ENCODE data around the gene MACROD1. TPM values are rescaled to one million over a fixed set of nuclear protein-coding genes. Genes with fewer than 3 reads are reported as not detected.

MACROD1 gene
- total and polyA plus RNA-seq, 5 donors from 2014 or later = 5.3 to 12.7 (median 6.5) TPM

DNA sequence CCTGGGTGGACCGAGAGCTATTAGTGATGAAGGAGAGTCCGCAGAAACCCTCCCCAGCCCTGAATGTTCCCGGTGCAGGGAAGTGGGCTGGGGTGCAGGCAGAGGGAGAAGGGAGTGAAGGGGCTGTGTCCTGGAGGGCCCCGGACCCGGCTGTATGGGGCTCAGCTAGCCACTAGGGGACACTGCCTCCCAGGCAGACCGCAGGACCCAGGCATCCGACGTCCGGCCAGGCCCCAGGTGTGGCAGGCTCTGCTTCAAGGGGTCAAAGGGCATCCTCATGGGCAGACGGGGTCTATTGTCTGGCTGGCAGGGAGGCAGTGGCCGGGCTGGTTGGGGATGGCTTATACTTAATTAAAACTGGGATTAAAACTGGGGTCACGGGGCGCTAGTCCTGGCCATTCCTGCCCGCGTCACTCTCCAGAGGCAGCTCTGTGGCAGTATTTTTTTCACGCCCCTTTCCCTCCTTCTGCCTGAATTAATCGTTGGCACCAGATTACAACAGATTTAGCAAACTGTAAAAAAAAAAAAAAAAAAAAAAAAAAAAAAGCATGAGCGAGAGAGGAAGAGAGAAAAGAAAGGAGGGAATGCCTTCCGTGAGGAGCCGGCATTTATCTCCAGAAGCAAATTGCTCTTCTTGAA lies 125.1 kb downstream of the MACROD1 start:
- H3K27ac ChIP-seq (ENCODE audit: insufficient read depth, low read length, poor library complexity, severe bottlenecking) = no peak overlapping the region
- Mint-ChIP-seq H3K27ac (no peak overlapping the region), H3K9me3 (peaks cover 0 to 2% (median 0%) of the 10 kb centered on the region in 7 donors), H3K27me3 (peaks cover 28% of the 10 kb centered on the region), H3K4me3 (no peak overlapping the region), H3K4me1 (peaks cover 0 to 2% (median 0%) of the 10 kb centered on the region in 4 donors), H3K36me3 (no peaks in the 10 kb centered on the region)
- no peaks in the 10 kb centered on the region for H3K9me3 ChIP-seq (ENCODE audit: control insufficient read depth in 2 of 2, low read length in 2 of 2)
- ATAC-seq (ENCODE audit: low read depth in 2 of 2) (no peak), DNase-seq (no peak)
- no peaks in the 10 kb centered on the region for H3K36me3 ChIP-seq (ENCODE audit: control insufficient read depth, insufficient read depth, low read length)
- no peak overlapping the region for H3K4me3 ChIP-seq (ENCODE audit: low read depth, low read length)
- H3K4me1 ChIP-seq (ENCODE audit: control insufficient read depth, insufficient read depth, low read length, poor library complexity, severe bottlenecking) = no peaks in the 10 kb centered on the region
- no peaks in the 10 kb centered on the region for H3K27me3 ChIP-seq (ENCODE audit: control insufficient read depth, insufficient read depth, low read length)

- ATAC-seq (ENCODE audit: low read depth in 2 of 2) (no peak), DNase-seq (no peak)
- H3K4me3 ChIP-seq (ENCODE audit: low read depth, low read length) = no peak overlapping the region
- peaks cover 3% of the 10 kb centered on the region for H3K4me1 ChIP-seq (ENCODE audit: control insufficient read depth, insufficient read depth, low read length, poor library complexity, severe bottlenecking)
- H3K27me3 ChIP-seq (ENCODE audit: control insufficient read depth, insufficient read depth, low read length) = no peaks in the 10 kb centered on the region
- Mint-ChIP-seq H3K27me3 (peaks cover 40% of the 10 kb centered on the region), H3K4me1 (peaks cover 0 to 7% (median 2%) of the 10 kb centered on the region in 4 donors), H3K9me3 (peaks cover 0 to 2% (median 0%) of the 10 kb centered on the region in 7 donors), H3K36me3 (no peaks in the 10 kb centered on the region), H3K4me3 (no peak overlapping the region), H3K27ac (no peak overlapping the region)
- no peaks in the 10 kb centered on the region for H3K9me3 ChIP-seq (ENCODE audit: control insufficient read depth in 2 of 2, low read length in 2 of 2)
- H3K36me3 ChIP-seq (ENCODE audit: control insufficient read depth, insufficient read depth, low read length) = no peaks in the 10 kb centered on the region
- no peak overlapping the region for H3K27ac ChIP-seq (ENCODE audit: insufficient read depth, low read length, poor library complexity, severe bottlenecking)
Measured at GRCh38 chr11:64039012-64039665, 126.8 kb downstream of the MACROD1 start.

- Histone ChIP-seq H3K9me3 (ENCODE audit: control insufficient read depth in 2 of 2, low read length in 2 of 2) (no peaks in the 10 kb centered on the region), H3K4me3 (ENCODE audit: low read depth, low read length) (no peak overlapping the region), H3K36me3 (ENCODE audit: control insufficient read depth, insufficient read depth, low read length) (no peaks in the 10 kb centered on the region), H3K27me3 (ENCODE audit: control insufficient read depth, insufficient read depth, low read length) (no peaks in the 10 kb centered on the region), H3K4me1 (ENCODE audit: control insufficient read depth, insufficient read depth, low read length, poor library complexity, severe bottlenecking) (peaks cover 3% of the 10 kb centered on the region), H3K27ac (ENCODE audit: insufficient read depth, low read length, poor library complexity, severe bottlenecking) (no peak overlapping the region)
- peaks cover 44% of the 10 kb centered on the region for H3K27me3 Mint-ChIP-seq
- peaks cover 0 to 7% (median 2%) of the 10 kb centered on the region in 4 donors for H3K4me1 Mint-ChIP-seq
- DNase-seq (no peak), ATAC-seq (ENCODE audit: low read depth in 2 of 2) (no peak)
- no peak overlapping the region for H3K27ac Mint-ChIP-seq
- peaks cover 0 to 2% (median 0%) of the 10 kb centered on the region in 7 donors for H3K9me3 Mint-ChIP-seq
- H3K4me3 Mint-ChIP-seq = no peak overlapping the region
- no peaks in the 10 kb centered on the region for H3K36me3 Mint-ChIP-seq
Measured at GRCh38 chr11:64038500-64038899, 127.4 kb downstream of the MACROD1 start.

GRCh38 chr11:64037027-64037634 lies 128.8 kb downstream of the MACROD1 start:
- H3K27me3 Mint-ChIP-seq = peaks cover 50% of the 10 kb centered on the region
- no peak overlapping the region for H3K27ac Mint-ChIP-seq
- H3K9me3 ChIP-seq (ENCODE audit: control insufficient read depth in 2 of 2, low read length in 2 of 2) = no peaks in the 10 kb centered on the region
- H3K4me3 ChIP-seq (ENCODE audit: low read depth, low read length) = no peak overlapping the region
- no peaks in the 10 kb centered on the region for H3K27me3 ChIP-seq (ENCODE audit: control insufficient read depth, insufficient read depth, low read length)
- H3K36me3 ChIP-seq (ENCODE audit: control insufficient read depth, insufficient read depth, low read length) = no peaks in the 10 kb centered on the region
- H3K4me3 Mint-ChIP-seq = no peak overlapping the region
- H3K9me3 Mint-ChIP-seq = peaks cover 0 to 4% (median 0%) of the 10 kb centered on the region in 7 donors
- H3K4me1 ChIP-seq (ENCODE audit: control insufficient read depth, insufficient read depth, low read length, poor library complexity, severe bottlenecking) = peaks cover 3% of the 10 kb centered on the region
- no peaks in the 10 kb centered on the region for H3K36me3 Mint-ChIP-seq
- H3K27ac ChIP-seq (ENCODE audit: insufficient read depth, low read length, poor library complexity, severe bottlenecking) = no peak overlapping the region
- no peak for ATAC-seq (ENCODE audit: low read depth in 2 of 2)
- no peak for DNase-seq
- peaks cover 0 to 7% (median 2%) of the 10 kb centered on the region in 4 donors for H3K4me1 Mint-ChIP-seq

- peak in 1 of 2 donors; percentile 40 for ATAC-seq (ENCODE audit: low read depth in 2 of 2)
- Mint-ChIP-seq H3K9me3 (peaks cover 0 to 4% (median 0%) of the 10 kb centered on the region in 7 donors), H3K27ac (no peak overlapping the region), H3K27me3 (peaks cover 49% of the 10 kb centered on the region), H3K4me1 (peaks cover 0 to 7% (median 2%) of the 10 kb centered on the region in 4 donors), H3K36me3 (no peaks in the 10 kb centered on the region), H3K4me3 (no peak overlapping the region)
- Histone ChIP-seq H3K36me3 (ENCODE audit: control insufficient read depth, insufficient read depth, low read length) (no peaks in the 10 kb centered on the region), H3K4me1 (ENCODE audit: control insufficient read depth, insufficient read depth, low read length, poor library complexity, severe bottlenecking) (peaks cover 3% of the 10 kb centered on the region), H3K27ac (ENCODE audit: insufficient read depth, low read length, poor library complexity, severe bottlenecking) (no peak overlapping the region), H3K27me3 (ENCODE audit: control insufficient read depth, insufficient read depth, low read length) (no peaks in the 10 kb centered on the region), H3K4me3 (ENCODE audit: low read depth, low read length) (no peak overlapping the region), H3K9me3 (ENCODE audit: control insufficient read depth in 2 of 2, low read length in 2 of 2) (no peaks in the 10 kb centered on the region)
- no peak for DNase-seq
Measured at GRCh38 chr11:64036087-64037026, 129.6 kb downstream of the MACROD1 start.

DNA sequence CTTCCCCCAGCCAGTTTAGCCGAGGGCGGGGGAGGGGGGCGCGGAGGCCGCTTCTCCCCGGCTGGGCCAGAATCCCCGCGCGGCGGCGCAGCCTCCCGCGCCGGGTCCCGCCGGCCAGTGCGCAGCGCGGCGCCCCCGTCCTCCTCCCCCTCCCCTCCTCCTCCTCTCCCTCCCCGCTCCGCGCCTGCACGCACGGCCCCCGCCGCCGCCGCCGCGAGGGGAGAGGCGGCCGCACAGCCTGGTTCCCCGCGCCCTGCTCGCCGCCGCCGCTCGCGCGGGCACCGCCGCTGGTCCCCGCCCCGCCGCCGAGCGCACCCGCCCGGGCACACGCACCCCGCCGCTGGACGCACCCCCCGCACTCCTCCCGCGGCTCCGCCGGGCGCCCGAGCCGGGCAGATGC lies 130.3 kb downstream of the MACROD1 start, which contains the start of gene FLRT1:
Gene FLRT1 (plus strand): TSS at position 356 of the 400 bp plus-strand sequence. CDS start 80,337 bp downstream, outside the sequence.
- DNase-seq = no peak
- peak within 1 kb of the TSS in 3 of 4 donors; percentile 21 to 55 (median 52) for H3K4me3 Mint-ChIP-seq
- no peaks in the 10 kb centered on the region for H3K9me3 ChIP-seq (ENCODE audit: control insufficient read depth in 2 of 2, low read length in 2 of 2)
- ATAC-seq (ENCODE audit: low read depth in 2 of 2) = no peak
- peaks cover 0 to 7% (median 2%) of the 10 kb centered on the region in 4 donors for H3K4me1 Mint-ChIP-seq
- peaks cover 3% of the 10 kb centered on the region for H3K4me1 ChIP-seq (ENCODE audit: control insufficient read depth, insufficient read depth, low read length, poor library complexity, severe bottlenecking)
- H3K27me3 Mint-ChIP-seq = peaks cover 43% of the 10 kb centered on the region
- H3K36me3 ChIP-seq (ENCODE audit: control insufficient read depth, insufficient read depth, low read length) = no peaks in the 10 kb centered on the region
- no peak within 1 kb of the TSS for H3K27ac ChIP-seq (ENCODE audit: insufficient read depth, low read length, poor library complexity, severe bottlenecking)
- H3K27ac Mint-ChIP-seq = no peak within 1 kb of the TSS
- H3K36me3 Mint-ChIP-seq = no peaks in the 10 kb centered on the region
- peaks cover 0 to 4% (median 0%) of the 10 kb centered on the region in 7 donors for H3K9me3 Mint-ChIP-seq
- H3K27me3 ChIP-seq (ENCODE audit: control insufficient read depth, insufficient read depth, low read length) = no peaks in the 10 kb centered on the region
- H3K4me3 ChIP-seq (ENCODE audit: low read depth, low read length) = no peak within 1 kb of the TSS

- Mint-ChIP-seq H3K27ac (no peak overlapping the region), H3K9me3 (peaks cover 0 to 4% (median 0%) of the 10 kb centered on the region in 7 donors), H3K4me1 (peaks cover 0 to 7% (median 2%) of the 10 kb centered on the region in 4 donors), H3K4me3 (peak overlapping the region in 3 of 4 donors; percentile 21 to 55 (median 52)), H3K27me3 (peaks cover 39% of the 10 kb centered on the region), H3K36me3 (no peaks in the 10 kb centered on the region)
- H3K27ac ChIP-seq (ENCODE audit: insufficient read depth, low read length, poor library complexity, severe bottlenecking) = no peak overlapping the region
- no peaks in the 10 kb centered on the region for H3K9me3 ChIP-seq (ENCODE audit: control insufficient read depth in 2 of 2, low read length in 2 of 2)
- peaks cover 3% of the 10 kb centered on the region for H3K4me1 ChIP-seq (ENCODE audit: control insufficient read depth, insufficient read depth, low read length, poor library complexity, severe bottlenecking)
- no peak overlapping the region for H3K4me3 ChIP-seq (ENCODE audit: low read depth, low read length)
- no peak for ATAC-seq (ENCODE audit: low read depth in 2 of 2)
- H3K36me3 ChIP-seq (ENCODE audit: control insufficient read depth, insufficient read depth, low read length) = no peaks in the 10 kb centered on the region
- DNase-seq = no peak
- no peaks in the 10 kb centered on the region for H3K27me3 ChIP-seq (ENCODE audit: control insufficient read depth, insufficient read depth, low read length)
Measured at GRCh38 chr11:64035081-64035524, 130.8 kb downstream of the MACROD1 start.

Data from CD4-positive, CD25-positive, alpha-beta regulatory T cell (primary cell).